IMR-90 (cell line): ENCODE measurements around the gene RPS8. TPM values are rescaled to one million over a fixed set of nuclear protein-coding genes. Genes with fewer than 3 reads are reported as not detected.

ENCODE experiments used
- ATAC-seq: fragments of 200-7000 bp; cut with Tn5 transposase; 2 replicates; pipeline ENCODE4 v1.9.1; 2020; ENCODE audit warnings: low read depth, mild to moderate bottlenecking, moderate library complexity
- BruUV-seq: library from RNA; stranded (reverse); fragments of 400-500 nt; replicated peaks from 2 replicates; lab custom pipeline; 2021; lab: Mats Ljungman, UMichigan
- CTCF ChIA-PET: fragments of 300-600 bp; formaldehyde crosslinking; extraction: SDS; loops from one replicate; lab custom pipeline; 2021; ENCODE audit warnings: antibody characterized with exemption; lab: Yijun Ruan, JAX
- POLR2A ChIA-PET: fragments of 300-600 bp; sonication (Branson Sonifier 250); formaldehyde crosslinking; loops from one replicate; lab custom pipeline; 2022; ENCODE audit warnings: antibody characterized with exemption; ENCODE audit not compliant: unreplicated experiment; lab: Charles Lee
- DNase-seq: peaks from one replicate; pipeline ENCODE4 v3.0.0; 2013
- H2AFZ ChIP-seq: replicated peaks from 2 replicates; pipeline ENCODE3; 2013; ENCODE audit warnings: low read length, mild to moderate bottlenecking; ENCODE audit not compliant: poor library complexity
- H2AK5ac ChIP-seq: 2 replicates; pipeline ENCODE4 v1.6.1; 2013; ENCODE audit warnings: low read depth, low read length, inconsistent platforms
- H2AK9ac ChIP-seq: replicated peaks from 2 replicates; pipeline ENCODE3; 2013; ENCODE audit warnings: mild to moderate bottlenecking, low read depth, low read length, moderate library complexity; ENCODE audit not compliant: poor library complexity
- H2BK120ac ChIP-seq: 2 replicates; pipeline ENCODE4 v1.6.1; 2013; ENCODE audit warnings: low read depth, low read length, inconsistent platforms
- H2BK15ac ChIP-seq: 3 replicates; pipeline ENCODE4 v1.6.1; 2013; ENCODE audit warnings: low read depth, low read length, inconsistent platforms
- H2BK20ac ChIP-seq: 2 replicates; pipeline ENCODE4 v1.6.1; 2013; ENCODE audit warnings: low read depth, mild to moderate bottlenecking, inconsistent platforms, low read length, moderate library complexity
- H2BK5ac ChIP-seq: 2 replicates; pipeline ENCODE4 v1.6.1; 2013; ENCODE audit warnings: mild to moderate bottlenecking, low read depth, low read length, inconsistent platforms; ENCODE audit not compliant: poor library complexity, severe bottlenecking
- H3K14ac ChIP-seq: replicated peaks from 2 replicates; pipeline ENCODE4 v1.6.1; 2013; ENCODE audit warnings: low read depth, low read length, inconsistent platforms
- H3K18ac ChIP-seq: 2 replicates; pipeline ENCODE4 v1.6.1; 2013; ENCODE audit warnings: low read depth, low read length, control low read depth
- H3K23ac ChIP-seq: 2 replicates; pipeline ENCODE4 v1.6.1; 2013; ENCODE audit warnings: low read depth, low read length, inconsistent platforms
- H3K27ac ChIP-seq: 2 replicates; pipeline ENCODE4 v1.5.1; 2013; ENCODE audit warnings: mild to moderate bottlenecking, control low read depth, low read length; ENCODE audit not compliant: insufficient read depth
- H3K27me3 ChIP-seq: 2 replicates; pipeline ENCODE4 v1.6.1; 2013; ENCODE audit warnings: low read length; ENCODE audit not compliant: control insufficient read depth, insufficient read depth
- H3K36me3 ChIP-seq: 2 replicates; pipeline ENCODE4 v1.6.1; 2013; ENCODE audit warnings: low read length, mixed read lengths; ENCODE audit not compliant: control insufficient read depth, insufficient read depth
- H3K4ac ChIP-seq: 2 replicates; pipeline ENCODE4 v1.6.1; 2013; ENCODE audit warnings: low read depth, low read length, inconsistent platforms
- H3K4me1 ChIP-seq: 2 replicates; pipeline ENCODE4 v1.6.1; 2013; ENCODE audit warnings: low read length, mixed read lengths; ENCODE audit not compliant: control insufficient read depth, insufficient read depth
- H3K4me2 ChIP-seq: 2 replicates; pipeline ENCODE4 v1.6.1; 2013; ENCODE audit warnings: low read depth, mild to moderate bottlenecking, control low read depth, low read length, moderate library complexity
- H3K4me3 ChIP-seq: 2 replicates; pipeline ENCODE4 v1.5.1; 2013; ENCODE audit warnings: low read depth, mild to moderate bottlenecking, control low read depth, low read length, moderate library complexity; ENCODE audit not compliant: insufficient read depth
- H3K56ac ChIP-seq: 2 replicates; pipeline ENCODE4 v1.6.1; 2013; ENCODE audit warnings: low read length, inconsistent platforms; ENCODE audit not compliant: insufficient read depth; ENCODE audit errors: extremely low read depth
- H3K79me1 ChIP-seq, 2 experiments: 2 replicates each; pipeline ENCODE4 v1.6.1; 2013; ENCODE audit warnings: low read length in 2 of 2, inconsistent platforms in 1 of 2, low read depth in 1 of 2
- H3K9ac ChIP-seq: 2 replicates; pipeline ENCODE4 v1.6.1; 2013; ENCODE audit warnings: low read depth, low read length, control low read depth
- H3K9me1 ChIP-seq: 2 replicates; pipeline ENCODE4 v1.6.1; 2013; ENCODE audit warnings: low read length, inconsistent platforms; ENCODE audit not compliant: insufficient read depth
- H3K9me3 ChIP-seq: 2 replicates; pipeline ENCODE4 v1.6.1; 2013; ENCODE audit warnings: low read length; ENCODE audit not compliant: control insufficient read depth, insufficient read depth
- H4K20me1 ChIP-seq: 2 replicates; pipeline ENCODE4 v1.6.1; 2013; ENCODE audit warnings: low read length, inconsistent platforms; ENCODE audit not compliant: insufficient read depth
- H4K5ac ChIP-seq: 2 replicates; pipeline ENCODE4 v1.6.1; 2013; ENCODE audit warnings: mild to moderate bottlenecking, low read depth, low read length, control low read depth
- H4K8ac ChIP-seq, 2 experiments: 2 replicates each; pipeline ENCODE4 v1.6.1; 2013; ENCODE audit warnings: low read depth in 2 of 2, low read length in 2 of 2, control low read depth in 1 of 2, inconsistent platforms in 1 of 2
- H4K91ac ChIP-seq: 2 replicates; pipeline ENCODE4 v1.6.1; 2013; ENCODE audit warnings: low read depth, low read length, inconsistent platforms; ENCODE audit not compliant: insufficient read depth
- BHLHE40 ChIP-seq: fragments of 150-350 bp; IDR thresholded peaks from 2 replicates; pipeline ENCODE4 v1.6.1; 2016; ENCODE audit warnings: mild to moderate bottlenecking, low read depth, low read length
- CEBPB ChIP-seq: IDR thresholded peaks from 2 replicates; pipeline ENCODE4 v1.6.1; 2012; ENCODE audit warnings: low read depth, low read length, improper control_type of control experiment
- CHD1 ChIP-seq: IDR thresholded peaks from 2 replicates; pipeline ENCODE4 v1.6.1; 2012; ENCODE audit warnings: low read depth, low read length, improper control_type of control experiment
- CTCF ChIP-seq: conservative IDR thresholded peaks from 2 replicates; pipeline ENCODE4 v1.5.1; 2012; ENCODE audit warnings: mild to moderate bottlenecking, low read depth, low read length, improper control_type of control experiment
- ELK1 ChIP-seq: fragments of 150-350 bp; IDR thresholded peaks from 2 replicates; pipeline ENCODE4 v1.6.1; 2016; ENCODE audit warnings: low read depth, mild to moderate bottlenecking, low read length, moderate library complexity, borderline replicate concordance
- FOS ChIP-seq: fragments of 150-350 bp; IDR thresholded peaks from 2 replicates; pipeline ENCODE4 v1.6.1; 2016; ENCODE audit warnings: low read depth, low read length
- MAFK ChIP-seq: IDR thresholded peaks from 2 replicates; pipeline ENCODE4 v1.6.1; 2012; ENCODE audit warnings: low read depth, low read length, improper control_type of control experiment
- MAZ ChIP-seq: IDR thresholded peaks from 2 replicates; pipeline ENCODE4 v1.6.1; 2012; ENCODE audit warnings: low read depth, mild to moderate bottlenecking, low read length, improper control_type of control experiment, moderate library complexity, borderline replicate concordance
- MXI1 ChIP-seq: IDR thresholded peaks from 2 replicates; pipeline ENCODE4 v1.6.1; 2012; ENCODE audit warnings: low read depth, mild to moderate bottlenecking, low read length, moderate library complexity, borderline replicate concordance
- NFE2L2 ChIP-seq: fragments of 150-350 bp; IDR thresholded peaks from 2 replicates; pipeline ENCODE4 v1.6.1; 2016; ENCODE audit warnings: low read depth, mild to moderate bottlenecking, low read length
- POLR2A ChIP-seq: IDR thresholded peaks from 2 replicates; pipeline ENCODE4 v1.6.1; 2012; ENCODE audit warnings: mild to moderate bottlenecking, low read depth, low read length
- RAD21 ChIP-seq: IDR thresholded peaks from 2 replicates; pipeline ENCODE4 v1.6.1; 2012; ENCODE audit warnings: low read length, improper control_type of control experiment
- RCOR1 ChIP-seq: IDR thresholded peaks from 2 replicates; pipeline ENCODE4 v1.6.1; 2012; ENCODE audit warnings: mild to moderate bottlenecking, low read length, improper control_type of control experiment; ENCODE audit not compliant: insufficient replicate concordance
- RFX5 ChIP-seq: IDR thresholded peaks from 2 replicates; pipeline ENCODE4 v1.8.0; 2012; ENCODE audit warnings: low read depth, mild to moderate bottlenecking, low read length, moderate library complexity
- SMC3 ChIP-seq: fragments of 150-350 bp; IDR thresholded peaks from 2 replicates; pipeline ENCODE4 v1.6.1; 2016; ENCODE audit warnings: low read depth, mild to moderate bottlenecking, antibody characterized with exemption, low read length, moderate library complexity
- USF2 ChIP-seq: fragments of 150-350 bp; IDR thresholded peaks from 2 replicates; pipeline ENCODE4 v1.6.1; 2017; ENCODE audit warnings: mild to moderate bottlenecking, antibody characterized with exemption, low read length, low read depth
- WGBS, 2 experiments: methylation state at CpG; one replicate each; pipeline versions ENCODE4 v1.1.5 to v1.1.7; 2013; ENCODE audit warnings: missing lambda C conversion rate in 2 of 2; ENCODE audit not compliant: insufficient read length in 1 of 2; ENCODE audit errors: extremely low coverage in 2 of 2; 5-methylcytosine and 5-hydroxymethylcytosine counted together
- dilution Hi-C: fragments of 300-500 bp; cut with HindIII; formaldehyde crosslinking; loops from one replicate; pipeline ENCODE4 v1.14.3; 2018; ENCODE audit warnings: low sequenced_read_pairs; ENCODE audit not compliant: unreplicated experiment
- in situ Hi-C: fragments of 300-500 bp; cut with MboI; formaldehyde crosslinking; loops from 3 replicates; pipeline ENCODE4 v1.14.3; 2019; ENCODE audit warnings: low sequenced_read_pairs, inconsistent platforms, mixed read lengths
- intact Hi-C: fragments of 100-400 bp; cut with micrococcal nuclease; formaldehyde crosslinking; loops from 2 replicates; pipeline ENCODE4 v1.10.0; 2022
- polyA plus RNA-seq, 3 experiments: library from polyadenylated mRNA; depleted of rRNA; stranded (reverse); fragments of >200 nt; gene quantifications; 2 replicates each; pipeline ENCODE4 v1.2.3, GENCODE V29; 2012; ENCODE audit warnings: low replicate concordance in 1 of 3
- total RNA-seq: library from RNA; depleted of rRNA; stranded (reverse); fragments of >200 nt; gene quantifications from 2 replicates; pipeline ENCODE4 v1.2.3, GENCODE V29; 2012

Gene RPS8
- total and polyA plus RNA-seq, 2 of the 4 experiments (the other 2 are of a cell fraction): 2,171 to 2,255 TPM

- H2BK5ac ChIP-seq: peak overlapping the region; percentile 78
- H4K8ac ChIP-seq: peak overlapping the region; percentile 71 to 82; a peak in 3 of 4 replicates
- no peak overlapping the region for H2AFZ ChIP-seq
- ChIA-PET POLR2A (no interaction called here), CTCF (interaction anchor here (0.7 kb wide), 1 partner anchor 8 kb away, joined by 3 read pairs; no protein-coding TSS in a partner anchor)
- intact Hi-C loops (no loop called here), dilution Hi-C loops (no loop called here), in situ Hi-C loops (no loop called here)
- ATAC-seq (no peak), DNase-seq (no peak)
- peaks cover 60% of the 10 kb centered on the region for H3K4me1 ChIP-seq
- H2AK9ac ChIP-seq: peak overlapping the region; percentile 70
- H3K56ac ChIP-seq: peak overlapping the region; percentile 66; the same call in 1 of the 2 replicates
- peak overlapping the region; percentile 93 for H3K14ac ChIP-seq
- H3K9me3 ChIP-seq: no peaks in the 10 kb centered on the region
- H3K4ac ChIP-seq: peak overlapping the region; percentile 96
- peaks cover 34% of the 10 kb centered on the region for H3K9me1 ChIP-seq
- peak overlapping the region; percentile 4; the same call in 1 of the 3 replicates for H2BK15ac ChIP-seq
- H2AK5ac ChIP-seq: peak overlapping the region; percentile 86
- TF ChIP-seq RAD21 (no peak), RCOR1 (no peak), ELK1 (no peak), SMC3 (no peak), USF2 (no peak), FOS (no peak), CHD1 (no peak), MAFK (no peak), CEBPB (no peak), MAZ (no peak), POLR2A (no peak; the same call in 1 of the 2 replicates), BHLHE40 (no peak), RFX5 (no peak), CTCF (no peak), MXI1 (no peak), NFE2L2 (no peak)
- peak overlapping the region; percentile 91 for H2BK120ac ChIP-seq
- H3K9ac ChIP-seq: peak overlapping the region; percentile 28; the same call in 1 of the 2 replicates
- H3K23ac ChIP-seq: peak overlapping the region; percentile 76
- H4K91ac ChIP-seq: peak overlapping the region; percentile 72
- 78% methylated on average over 2 of the region's 8 CpGs; no CpG with 5 or more reads in 1 of the 2 experiments for WGBS, 2 experiments
- no peaks in the 10 kb centered on the region for H3K27me3 ChIP-seq
- no peak overlapping the region for H3K4me3 ChIP-seq
- H4K5ac ChIP-seq: peak overlapping the region; percentile 16; the same call in 1 of the 2 replicates
- H3K36me3 ChIP-seq: peaks cover 6% of the 10 kb centered on the region
- H4K20me1 ChIP-seq: peaks cover 9% of the 10 kb centered on the region; the same call in 1 of the 2 replicates
- H2BK20ac ChIP-seq: peak overlapping the region; percentile 85
- peak overlapping the region; percentile 25; the same call in 1 of the 2 replicates for H3K18ac ChIP-seq
- no TSS peak for BruUV-seq
- H3K27ac ChIP-seq: peak overlapping the region; percentile 69
- peak overlapping the region; percentile 32 for H3K4me2 ChIP-seq
- peaks cover 19 to 61% of the 10 kb centered on the region in 2 experiments for H3K79me1 ChIP-seq
Measured at GRCh38 chr1:44811234-44811633, 35.9 kb downstream of the RPS8 start.
